NB4 (cell line): ENCODE results near the gene HNRNPA1L2.

Experiments
- MYC ChIP-seq: IDR thresholded peaks from 2 replicates; pipeline ENCODE4 v1.6.1; 2011; ENCODE audit warnings: low read depth, low read length
- POLR2A ChIP-seq: IDR thresholded peaks from 2 replicates; pipeline ENCODE4 v1.6.1; 2011; ENCODE audit warnings: mild to moderate bottlenecking; ENCODE audit not compliant: insufficient read length; ENCODE audit errors: extremely low read depth
- TF ChIP-seq, protein P1 (sequence below): IDR thresholded peaks from one replicate; pipeline ENCODE4 v1.5.1; 2012; ENCODE audit warnings: low read depth, low read length
- TF ChIP-seq, protein P2 (sequence below): IDR thresholded peaks from 2 replicates; pipeline ENCODE4 v1.6.1; 2011; ENCODE audit warnings: low read depth, low read length

DNA sequence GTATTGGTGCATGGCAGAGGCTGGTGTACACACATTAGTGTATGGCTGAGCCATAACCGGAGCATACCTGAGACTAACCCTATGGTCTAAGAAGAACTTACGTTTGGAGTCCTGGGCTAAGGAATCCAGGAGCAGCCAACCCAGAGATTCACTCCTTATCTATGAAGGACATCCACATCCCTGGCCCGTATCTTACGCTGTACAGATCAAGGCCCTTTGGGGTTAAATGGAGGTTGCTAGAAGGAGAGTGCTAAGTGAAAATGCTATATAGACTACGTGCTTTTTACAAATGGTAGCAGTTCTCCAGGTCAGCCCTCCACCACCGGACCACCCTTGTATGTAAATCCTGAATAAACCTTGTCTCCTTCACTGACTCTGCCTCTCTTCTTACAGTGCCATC is 8.5 kb downstream of the HNRNPA1L2 start:
- TF ChIP-seq, protein P1, sequence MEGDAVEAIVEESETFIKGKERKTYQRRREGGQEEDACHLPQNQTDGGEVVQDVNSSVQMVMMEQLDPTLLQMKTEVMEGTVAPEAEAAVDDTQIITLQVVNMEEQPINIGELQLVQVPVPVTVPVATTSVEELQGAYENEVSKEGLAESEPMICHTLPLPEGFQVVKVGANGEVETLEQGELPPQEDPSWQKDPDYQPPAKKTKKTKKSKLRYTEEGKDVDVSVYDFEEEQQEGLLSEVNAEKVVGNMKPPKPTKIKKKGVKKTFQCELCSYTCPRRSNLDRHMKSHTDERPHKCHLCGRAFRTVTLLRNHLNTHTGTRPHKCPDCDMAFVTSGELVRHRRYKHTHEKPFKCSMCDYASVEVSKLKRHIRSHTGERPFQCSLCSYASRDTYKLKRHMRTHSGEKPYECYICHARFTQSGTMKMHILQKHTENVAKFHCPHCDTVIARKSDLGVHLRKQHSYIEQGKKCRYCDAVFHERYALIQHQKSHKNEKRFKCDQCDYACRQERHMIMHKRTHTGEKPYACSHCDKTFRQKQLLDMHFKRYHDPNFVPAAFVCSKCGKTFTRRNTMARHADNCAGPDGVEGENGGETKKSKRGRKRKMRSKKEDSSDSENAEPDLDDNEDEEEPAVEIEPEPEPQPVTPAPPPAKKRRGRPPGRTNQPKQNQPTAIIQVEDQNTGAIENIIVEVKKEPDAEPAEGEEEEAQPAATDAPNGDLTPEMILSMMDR = no peak
- TF ChIP-seq POLR2A = no peak
- TF ChIP-seq, protein P2, sequence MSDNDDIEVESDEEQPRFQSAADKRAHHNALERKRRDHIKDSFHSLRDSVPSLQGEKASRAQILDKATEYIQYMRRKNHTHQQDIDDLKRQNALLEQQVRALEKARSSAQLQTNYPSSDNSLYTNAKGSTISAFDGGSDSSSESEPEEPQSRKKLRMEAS = no peak
- no peak for TF ChIP-seq MYC
